ENCODE results near the gene ZNF350. TPM values are rescaled to one million over a fixed set of nuclear protein-coding genes. Genes with fewer than 3 reads are reported as not detected.

ZNF350 gene
- 3.1 and 4.7 TPM in 2 replicates for total RNA-seq

GRCh38 chr19:51986309-51987291 is at the start of gene ZNF350:
ZNF350 (minus strand) TSS chr19:51986840; CDS start chr19:51974360, 12,480 bp downstream.

GRCh38 chr19:52028027-52028779 is 41.6 kb upstream of the ZNF350 start, which contains the start of gene ZNF614:
ZNF614 (minus strand) TSS chr19:52028379; CDS start chr19:52025745, 2,634 bp downstream.

GRCh38 chr19:52007806-52008557 is 21.3 kb upstream of the ZNF350 start, which contains the start of gene ZNF615:
ZNF615 (minus strand) TSS chr19:52008211; CDS start chr19:52003711, 4,500 bp downstream.

GRCh38 chr19:51926784-51927741 is 59.6 kb downstream of the ZNF350 start, which contains the start of gene ZNF613:
ZNF613 (plus strand) TSS chr19:51927472; CDS start chr19:51936221, 8,749 bp downstream.

Other genes with a start within 250 kb of the ZNF350 start
- gene FPR1, start 235.0 kb downstream of the ZNF350 start, total RNA-seq, result not detected in 2 replicates
- gene FPR2, start 225.7 kb downstream of the ZNF350 start, total RNA-seq, result not detected in 2 replicates
- gene FPR3, start 191.7 kb downstream of the ZNF350 start, total RNA-seq, result not detected in 2 replicates
- gene ZNF577, start 98.9 kb downstream of the ZNF350 start, total RNA-seq, result 0.87 and 1.3 TPM in 2 replicates
- gene ZNF649, start 81.8 kb downstream of the ZNF350 start, total RNA-seq, result 4.3 and 4.5 TPM in 2 replicates
- 3.1 TPM in 2 replicates for gene ZNF613, start 59.4 kb downstream of the ZNF350 start, total RNA-seq
- 5.1 and 7.7 TPM in 2 replicates for gene ZNF615, start 21.4 kb upstream of the ZNF350 start, total RNA-seq
- 5.7 and 6.0 TPM in 2 replicates for gene ZNF614, start 41.5 kb upstream of the ZNF350 start, total RNA-seq
- 2.1 and 2.7 TPM in 2 replicates for gene ZNF432, start 62.0 kb upstream of the ZNF350 start, total RNA-seq
- 5.7 and 6.7 TPM in 2 replicates for gene ZNF841, start 108.9 kb upstream of the ZNF350 start, total RNA-seq
- gene ZNF616, start 153.1 kb upstream of the ZNF350 start, total RNA-seq, result 4.4 and 4.7 TPM in 2 replicates
- gene ZNF836, start 184.8 kb upstream of the ZNF350 start, total RNA-seq, result 3.3 and 4.2 TPM in 2 replicates
- gene PPP2R1A, start 203.2 kb upstream of the ZNF350 start, total RNA-seq, result 283 and 294 TPM in 2 replicates

Measured in mammary microvascular endothelial cell (primary cell).